GM18511 (cell line): ENCODE measurements around the gene OFD1.
A peak's percentile ranks its signal among the peaks of the same experiment; 100 is the strongest.

Source experiments
- ATAC-seq: cut with Tn5 transposase; IDR thresholded peaks from one replicate; pipeline ENCODE4 v1.9.1; 2021; ENCODE audit warnings: mild to moderate bottlenecking, moderate library complexity; ENCODE audit not compliant: unreplicated experiment

OFD1 gene, protein sequence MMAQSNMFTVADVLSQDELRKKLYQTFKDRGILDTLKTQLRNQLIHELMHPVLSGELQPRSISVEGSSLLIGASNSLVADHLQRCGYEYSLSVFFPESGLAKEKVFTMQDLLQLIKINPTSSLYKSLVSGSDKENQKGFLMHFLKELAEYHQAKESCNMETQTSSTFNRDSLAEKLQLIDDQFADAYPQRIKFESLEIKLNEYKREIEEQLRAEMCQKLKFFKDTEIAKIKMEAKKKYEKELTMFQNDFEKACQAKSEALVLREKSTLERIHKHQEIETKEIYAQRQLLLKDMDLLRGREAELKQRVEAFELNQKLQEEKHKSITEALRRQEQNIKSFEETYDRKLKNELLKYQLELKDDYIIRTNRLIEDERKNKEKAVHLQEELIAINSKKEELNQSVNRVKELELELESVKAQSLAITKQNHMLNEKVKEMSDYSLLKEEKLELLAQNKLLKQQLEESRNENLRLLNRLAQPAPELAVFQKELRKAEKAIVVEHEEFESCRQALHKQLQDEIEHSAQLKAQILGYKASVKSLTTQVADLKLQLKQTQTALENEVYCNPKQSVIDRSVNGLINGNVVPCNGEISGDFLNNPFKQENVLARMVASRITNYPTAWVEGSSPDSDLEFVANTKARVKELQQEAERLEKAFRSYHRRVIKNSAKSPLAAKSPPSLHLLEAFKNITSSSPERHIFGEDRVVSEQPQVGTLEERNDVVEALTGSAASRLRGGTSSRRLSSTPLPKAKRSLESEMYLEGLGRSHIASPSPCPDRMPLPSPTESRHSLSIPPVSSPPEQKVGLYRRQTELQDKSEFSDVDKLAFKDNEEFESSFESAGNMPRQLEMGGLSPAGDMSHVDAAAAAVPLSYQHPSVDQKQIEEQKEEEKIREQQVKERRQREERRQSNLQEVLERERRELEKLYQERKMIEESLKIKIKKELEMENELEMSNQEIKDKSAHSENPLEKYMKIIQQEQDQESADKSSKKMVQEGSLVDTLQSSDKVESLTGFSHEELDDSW

DNA sequence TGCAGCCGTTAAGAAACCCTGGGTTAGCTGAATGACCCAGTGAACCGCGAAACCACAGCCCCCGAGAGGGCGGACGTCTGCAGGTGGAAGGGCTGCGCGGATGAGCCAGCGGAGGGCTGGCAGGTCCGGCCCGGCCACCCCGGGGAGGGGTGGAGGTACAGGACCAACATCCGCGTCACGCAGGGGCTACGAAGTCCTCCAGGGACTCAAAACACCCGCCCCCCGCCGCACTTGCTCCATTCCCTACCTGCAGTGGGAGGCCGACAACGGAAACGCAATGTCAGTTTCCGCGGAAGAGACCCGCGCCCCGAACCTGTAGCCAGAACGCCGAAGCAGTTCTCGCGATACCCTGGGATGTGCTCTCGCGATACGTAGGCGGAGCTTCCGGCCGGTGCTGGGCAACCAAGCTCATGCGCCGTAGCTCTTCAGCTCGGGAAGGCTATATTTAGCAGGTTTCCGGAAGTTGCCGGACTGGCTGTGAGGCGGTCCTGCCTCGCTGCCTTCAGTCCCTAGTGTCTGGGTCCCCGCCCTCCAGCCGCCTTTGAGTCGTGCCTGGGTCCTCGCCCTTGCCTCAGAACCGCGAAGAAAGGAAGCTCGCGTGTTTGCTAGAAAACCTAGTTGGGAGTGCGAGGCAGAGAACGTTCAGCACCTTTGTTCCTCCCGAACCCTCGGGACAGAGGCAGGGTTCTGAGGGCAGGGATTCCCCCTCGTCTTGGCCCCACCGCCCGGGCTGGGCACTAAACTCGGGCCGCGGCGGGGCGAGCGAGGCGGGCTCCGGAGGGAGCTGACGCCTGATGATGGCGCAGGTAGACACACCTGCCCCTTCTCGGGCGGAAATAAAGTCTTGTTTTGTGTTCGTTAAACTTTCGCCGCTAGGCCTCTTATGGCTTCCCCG lies at the start of gene OFD1, which contains the start of gene TRAPPC2:
Gene OFD1 (plus strand): TSS at position 471 of the 895 bp plus-strand sequence. CDS start 324 bp downstream, at position 795.
Gene TRAPPC2 (minus strand): TSS at position 343 of the 895 bp plus-strand sequence. CDS start 14,657 bp downstream, outside the sequence.
- ATAC-seq, result peak; percentile 92

DNA sequence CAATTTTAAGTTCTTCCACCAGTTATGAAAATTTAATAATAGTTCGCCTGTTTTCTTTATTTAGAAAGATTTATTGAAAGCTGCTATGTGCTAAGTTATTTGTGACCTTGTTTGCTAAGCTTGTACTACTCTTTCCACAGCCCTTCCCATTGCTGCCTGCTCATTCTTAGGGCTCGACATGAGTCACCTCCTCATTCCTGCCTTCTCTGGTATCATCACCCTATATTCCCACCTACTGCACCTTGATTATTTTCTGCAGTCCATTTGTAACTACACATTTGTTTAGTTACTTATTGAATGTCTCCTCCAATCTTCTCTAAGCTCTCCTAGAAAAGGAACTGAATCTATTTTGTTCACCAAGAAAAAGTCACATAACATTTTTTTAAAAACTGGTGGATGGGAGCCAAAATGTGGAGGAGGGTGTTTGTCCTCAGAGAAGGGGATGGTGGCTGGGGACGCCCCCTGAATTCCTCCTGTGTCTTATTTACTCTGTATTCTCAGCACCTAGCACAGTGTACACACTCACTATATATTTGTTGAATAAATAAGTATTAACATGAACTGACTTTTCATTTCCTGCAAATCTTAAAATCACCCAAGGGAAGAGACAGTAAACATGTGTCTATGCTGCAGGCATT lies 49.3 kb upstream of the OFD1 start:
- no peak for ATAC-seq

DNA sequence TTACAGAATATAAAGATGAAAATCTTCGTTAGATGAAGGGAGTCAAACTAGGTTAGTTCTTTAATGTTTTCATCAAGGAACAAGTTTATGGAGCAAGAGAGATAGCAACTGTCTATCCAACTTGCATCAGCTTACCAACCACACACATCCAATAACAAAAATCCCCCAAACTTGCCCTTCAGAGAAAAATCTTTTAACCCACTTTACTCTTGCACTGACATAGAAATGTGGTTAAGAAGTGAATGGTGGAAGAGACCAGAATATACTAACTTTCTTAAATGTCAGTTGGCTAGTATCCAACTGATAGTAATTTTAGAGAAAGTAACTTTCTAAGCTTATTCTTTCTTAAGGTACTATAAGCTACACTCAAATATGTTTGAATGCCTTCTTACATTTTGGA lies 47.3 kb upstream of the OFD1 start:
- ATAC-seq, result no peak

DNA sequence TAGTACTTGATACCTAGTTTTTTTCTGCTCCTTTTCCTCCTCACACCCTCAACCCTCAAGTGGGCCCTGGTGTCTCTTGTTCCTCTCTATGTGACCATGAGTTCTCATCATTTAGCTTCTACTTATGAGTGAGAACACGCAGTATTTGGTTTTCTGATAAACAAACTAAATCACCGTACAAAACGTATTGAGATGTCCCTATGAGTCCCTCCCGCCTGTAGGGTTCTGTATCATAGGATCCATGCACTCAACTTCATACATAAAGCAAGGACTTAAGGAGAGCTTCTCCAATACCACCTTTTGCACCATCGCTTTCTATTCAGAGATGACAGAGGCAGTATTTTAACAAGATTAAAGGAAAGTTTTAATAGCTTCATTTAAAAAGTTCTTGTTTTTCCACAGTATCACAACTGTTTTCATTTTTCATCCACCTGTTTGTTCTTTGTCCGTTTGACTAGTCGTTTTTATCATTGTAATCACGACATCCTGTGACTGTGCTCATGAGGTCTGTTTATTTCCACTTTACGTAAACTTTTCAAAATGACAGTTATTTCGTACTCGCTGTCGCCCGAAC lies 46.1 kb upstream of the OFD1 start:
- ATAC-seq, result no peak

DNA sequence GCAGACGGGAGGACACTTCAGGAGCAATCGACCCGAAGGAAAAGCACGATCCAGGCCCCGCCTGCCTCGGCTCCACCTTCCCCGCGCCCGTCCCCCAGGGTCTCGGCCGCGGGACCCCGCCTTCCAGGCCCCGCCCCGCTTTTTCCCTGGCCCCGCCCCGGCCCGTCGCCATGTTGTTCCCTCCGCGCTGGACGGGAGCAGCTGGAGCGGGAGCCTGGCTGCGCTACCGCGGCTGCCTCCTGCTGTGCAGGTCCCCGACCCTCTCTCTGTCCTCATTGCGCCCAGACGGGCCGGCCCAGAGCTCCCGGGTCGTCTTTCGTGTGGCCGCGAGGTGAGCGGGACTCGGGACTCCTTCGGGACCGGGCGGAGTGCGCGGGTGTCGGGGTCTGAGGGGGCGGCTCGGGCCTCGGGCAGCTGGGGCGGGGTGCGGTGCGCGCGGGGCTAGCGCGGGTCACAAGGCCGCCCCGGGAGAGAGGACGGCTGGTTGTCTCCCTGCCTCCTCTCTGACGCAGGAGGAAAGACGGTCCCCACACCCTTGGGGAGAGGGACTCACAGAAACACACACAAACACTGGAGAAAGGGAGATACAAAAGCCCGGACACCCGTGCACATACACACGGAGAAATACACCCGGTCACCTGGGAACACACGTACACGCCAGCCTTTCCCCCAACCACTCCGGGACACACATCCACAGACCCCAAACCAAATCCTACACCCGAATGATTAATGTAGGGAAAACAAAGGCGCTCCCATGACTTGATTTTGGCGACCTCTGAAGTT lies 45.4 kb upstream of the OFD1 start, which contains the start of gene RAB9A:
Gene RAB9A (plus strand): TSS at position 171 of the 783 bp plus-strand sequence. CDS start 19,619 bp downstream, outside the sequence.
- peak; percentile 75 for ATAC-seq

DNA sequence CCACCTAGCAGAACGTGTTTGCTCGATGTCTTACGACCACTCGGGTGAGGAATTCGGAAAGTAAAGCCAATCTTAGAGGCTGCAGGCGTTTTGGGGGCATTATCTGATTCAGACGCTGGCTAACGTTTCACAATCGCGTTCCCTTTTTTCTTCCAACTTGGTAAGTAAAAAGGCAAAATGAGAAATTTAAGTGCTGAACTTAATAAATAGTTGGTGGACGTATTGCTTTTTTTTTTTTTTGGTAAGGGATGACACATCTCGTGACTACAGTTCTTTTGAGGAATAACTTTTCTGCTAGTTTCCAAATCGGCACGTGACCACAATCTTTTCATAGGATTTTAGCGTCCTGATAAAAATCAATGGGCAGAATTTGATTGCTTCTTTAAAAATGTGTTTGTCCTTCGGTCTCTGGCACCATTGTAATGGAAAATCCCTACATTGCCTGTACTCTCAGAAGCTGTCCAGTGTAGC lies 44.8 kb upstream of the OFD1 start:
- ATAC-seq, result no peak

DNA sequence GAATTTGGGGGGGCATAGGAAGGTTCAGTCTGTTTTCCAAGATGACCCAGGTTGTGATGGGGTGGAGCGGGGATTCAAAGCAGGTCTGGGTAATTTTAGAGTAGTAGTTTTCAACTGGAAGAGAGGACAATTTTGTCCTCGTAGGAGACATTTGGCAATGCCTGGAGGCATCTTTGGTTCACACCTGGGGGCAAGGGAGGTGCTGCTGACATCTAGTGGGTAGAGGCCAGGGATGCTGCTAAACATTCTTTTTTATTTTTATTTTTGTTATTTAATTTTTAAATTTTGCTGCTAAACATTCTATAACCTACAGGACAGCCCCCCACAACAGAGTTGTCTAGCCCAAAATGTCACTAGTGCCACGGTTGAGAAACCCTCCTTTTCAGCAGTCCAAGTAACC lies 43.7 kb upstream of the OFD1 start:
- no peak for ATAC-seq

DNA sequence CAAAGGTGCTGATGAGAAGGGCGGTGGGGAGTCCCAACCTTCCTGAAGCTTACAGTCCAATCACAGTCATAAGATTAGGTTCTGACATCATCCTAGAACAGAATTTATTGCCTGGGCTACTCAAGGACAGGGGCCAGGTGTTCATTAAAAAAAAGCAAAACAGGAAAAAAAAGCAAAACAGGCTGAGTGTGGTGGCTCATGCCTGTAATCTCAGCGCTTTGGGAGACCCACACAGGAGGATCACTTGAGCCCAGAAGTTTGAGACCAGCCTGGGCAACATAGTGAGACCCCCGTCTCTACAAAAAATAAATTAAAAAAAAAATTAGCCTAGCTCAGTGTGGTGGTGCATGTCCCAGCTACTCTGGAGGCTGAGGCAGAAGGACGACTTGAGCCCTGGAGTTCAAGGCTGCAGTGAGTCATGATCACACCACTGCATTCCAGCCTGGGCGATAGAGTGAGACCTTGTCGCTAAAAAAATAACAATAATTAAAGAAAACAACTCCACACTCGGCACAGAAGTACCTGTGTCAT lies 42.6 kb upstream of the OFD1 start:
- no peak for ATAC-seq

DNA sequence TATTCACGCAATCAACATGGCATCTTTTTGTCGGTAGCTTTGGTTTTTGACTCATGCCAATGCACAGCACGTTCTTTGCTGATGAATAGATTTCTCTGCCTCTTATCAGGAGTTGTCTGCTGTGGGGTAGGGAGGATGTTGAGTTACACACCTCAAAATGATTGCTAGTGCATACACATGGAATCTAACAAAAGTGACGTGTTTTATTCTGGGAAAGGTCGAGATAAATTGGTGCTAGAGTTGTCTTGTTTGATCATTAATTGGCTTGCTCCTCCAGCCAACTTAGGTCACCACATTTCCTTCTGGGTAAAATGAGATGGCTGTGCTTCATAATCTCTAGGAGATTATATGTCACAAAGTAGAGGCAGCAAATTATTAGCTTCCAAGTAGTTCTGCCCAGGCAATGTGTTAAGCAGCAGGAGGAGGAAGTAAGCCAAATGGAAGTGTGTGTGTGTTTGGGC lies 41.7 kb upstream of the OFD1 start:
- no peak for ATAC-seq

DNA sequence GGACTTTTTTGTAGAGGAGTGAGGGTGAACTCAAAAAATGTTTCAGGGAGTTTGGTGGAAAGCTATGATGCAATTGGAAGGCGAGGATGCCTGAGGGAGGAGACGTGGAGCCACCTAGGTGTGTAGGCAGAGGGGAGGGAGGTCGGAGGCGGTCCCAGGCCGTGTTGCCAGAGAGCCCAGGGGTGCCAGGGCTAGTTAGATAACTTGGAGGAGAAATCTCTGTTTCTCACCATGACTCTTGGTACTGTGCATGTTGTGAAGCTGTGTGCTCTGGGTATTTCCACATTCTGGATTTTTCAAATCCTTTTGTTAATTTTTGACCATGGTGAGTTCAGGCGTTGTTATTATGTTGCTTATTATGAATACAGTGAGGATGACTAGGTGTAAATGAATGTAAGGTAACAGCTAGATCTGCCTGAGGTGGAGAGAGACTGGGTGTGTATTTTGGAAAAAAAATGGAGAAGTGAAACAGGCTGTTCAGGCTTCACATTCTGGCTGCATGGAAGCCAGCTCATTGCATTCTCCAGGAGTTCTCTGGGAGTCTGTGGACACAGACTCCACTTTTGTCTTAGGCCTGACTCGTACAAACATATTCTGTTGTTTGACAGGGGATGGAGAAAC lies 41.1 kb upstream of the OFD1 start:
- ATAC-seq, result no peak

DNA sequence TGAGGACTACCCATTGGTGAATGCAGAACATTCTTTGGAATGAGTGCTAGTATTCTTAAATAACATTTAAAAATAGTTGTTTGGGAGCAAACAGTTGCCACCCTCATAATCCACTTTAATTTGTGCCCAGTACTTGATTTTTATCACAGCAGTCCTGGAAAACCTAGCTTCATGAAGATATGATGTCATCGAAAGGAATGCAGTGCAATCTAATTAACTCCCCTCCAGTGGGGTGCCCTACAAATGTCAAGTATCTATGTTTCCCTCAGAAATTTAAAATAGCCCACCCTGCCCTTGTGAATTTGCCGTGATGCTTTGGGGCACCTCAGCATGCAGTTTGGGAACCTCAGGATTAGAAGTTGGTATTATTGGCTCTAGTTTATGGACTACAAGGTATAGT lies 40.2 kb upstream of the OFD1 start:
- no peak for ATAC-seq

DNA sequence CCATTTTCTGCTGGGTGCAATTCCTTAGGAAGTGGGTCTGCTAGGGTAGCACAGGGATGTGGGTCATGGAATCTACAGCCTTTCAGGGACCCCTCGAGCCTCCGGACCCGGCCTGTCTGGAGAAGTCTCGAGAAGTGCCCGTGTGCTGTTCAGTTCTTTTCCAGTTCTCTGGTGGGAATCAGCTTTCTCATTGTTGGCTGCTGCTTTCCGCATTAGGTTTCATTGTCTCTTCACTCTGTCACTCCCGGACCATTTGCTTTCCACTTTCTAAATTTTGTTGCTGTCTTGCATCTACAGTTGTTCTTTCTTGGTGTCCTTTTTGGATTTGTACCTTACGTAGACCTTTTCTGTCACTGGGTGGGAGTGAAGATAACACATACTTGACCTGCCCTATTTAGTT lies 39.6 kb upstream of the OFD1 start:
- ATAC-seq, result no peak

DNA sequence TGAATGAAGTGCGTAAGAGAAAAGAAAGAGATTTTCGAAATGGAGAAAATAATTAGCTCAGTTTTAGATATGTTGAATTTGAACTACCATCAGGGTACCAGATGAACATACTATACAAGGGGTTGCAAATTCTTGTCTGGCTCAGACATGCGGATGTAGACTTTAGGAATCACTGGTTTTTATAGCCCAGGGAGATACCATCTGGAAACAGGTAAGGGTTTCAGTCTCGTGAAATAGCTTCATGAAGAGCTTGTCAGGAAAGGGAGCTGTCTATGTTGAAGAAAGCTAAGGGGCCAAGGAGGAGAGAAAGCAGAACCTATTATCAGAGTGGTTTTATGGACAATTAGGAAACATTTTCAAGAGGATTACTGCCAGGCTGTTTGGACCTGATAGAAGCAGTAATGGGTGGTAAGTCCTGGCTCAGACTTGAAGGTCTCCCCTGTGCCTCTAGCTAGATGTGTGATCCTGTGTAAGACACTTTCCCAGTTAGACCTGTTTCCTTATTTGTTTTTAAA lies 38.9 kb upstream of the OFD1 start:
- ATAC-seq, result no peak

DNA sequence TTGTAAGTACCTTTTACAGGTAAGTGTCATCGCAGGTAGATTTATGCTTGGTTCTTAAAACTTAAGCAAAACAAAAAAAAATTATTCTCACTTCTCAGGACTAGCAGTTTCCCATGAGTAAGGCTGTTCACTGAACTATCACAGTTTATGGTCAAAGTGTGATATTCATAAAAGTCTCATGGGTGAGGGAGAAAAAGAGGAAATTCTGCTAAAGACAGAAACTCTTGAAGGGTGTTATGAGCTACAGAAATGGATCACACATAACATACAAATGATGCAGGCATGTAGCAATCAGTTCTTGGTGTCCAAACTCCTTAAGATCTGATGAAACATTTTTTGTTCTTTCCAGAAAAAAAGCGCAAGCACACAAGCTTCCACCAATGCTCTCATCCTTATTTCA lies 37.1 kb upstream of the OFD1 start:
- ATAC-seq, result peak; percentile 68

DNA sequence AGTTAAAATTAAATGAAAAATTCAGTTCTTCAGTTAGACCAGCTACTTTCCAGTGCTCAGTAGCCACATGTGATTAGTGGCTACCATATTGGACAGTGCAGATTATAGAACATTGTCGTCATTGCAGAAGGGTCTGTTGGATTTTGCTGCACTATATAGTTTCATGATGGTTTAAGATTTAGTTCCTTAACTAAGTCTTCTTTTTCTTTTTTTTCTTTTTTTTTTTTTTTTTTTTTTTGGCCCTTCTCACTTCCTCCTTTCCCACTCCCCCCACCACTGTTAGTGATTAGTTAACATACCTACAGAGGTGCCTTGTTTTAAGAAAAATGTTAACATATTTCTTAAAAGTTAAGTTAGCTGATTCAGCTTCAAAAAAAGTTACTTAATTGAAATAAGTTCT lies 36.6 kb upstream of the OFD1 start:
- no peak for ATAC-seq

DNA sequence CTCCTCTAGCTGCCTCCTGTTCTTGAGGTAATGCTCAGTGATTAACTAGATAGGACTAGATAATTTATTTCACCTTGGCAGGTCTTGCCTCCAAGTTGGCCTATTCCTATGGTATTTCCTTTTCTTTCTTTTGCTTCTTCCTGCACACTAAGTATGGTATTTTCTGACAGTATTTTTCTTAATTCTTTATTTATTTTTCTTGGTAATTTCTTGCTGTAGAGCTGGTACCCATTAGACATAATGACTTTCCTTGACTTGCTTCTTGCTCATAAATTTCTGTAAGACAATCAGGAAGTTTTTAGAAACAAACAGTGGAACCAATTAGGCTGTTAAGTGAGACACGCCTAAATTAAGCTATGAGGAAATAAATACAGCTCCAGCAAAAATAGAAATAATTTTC lies 36.1 kb upstream of the OFD1 start:
- ATAC-seq, result no peak

DNA sequence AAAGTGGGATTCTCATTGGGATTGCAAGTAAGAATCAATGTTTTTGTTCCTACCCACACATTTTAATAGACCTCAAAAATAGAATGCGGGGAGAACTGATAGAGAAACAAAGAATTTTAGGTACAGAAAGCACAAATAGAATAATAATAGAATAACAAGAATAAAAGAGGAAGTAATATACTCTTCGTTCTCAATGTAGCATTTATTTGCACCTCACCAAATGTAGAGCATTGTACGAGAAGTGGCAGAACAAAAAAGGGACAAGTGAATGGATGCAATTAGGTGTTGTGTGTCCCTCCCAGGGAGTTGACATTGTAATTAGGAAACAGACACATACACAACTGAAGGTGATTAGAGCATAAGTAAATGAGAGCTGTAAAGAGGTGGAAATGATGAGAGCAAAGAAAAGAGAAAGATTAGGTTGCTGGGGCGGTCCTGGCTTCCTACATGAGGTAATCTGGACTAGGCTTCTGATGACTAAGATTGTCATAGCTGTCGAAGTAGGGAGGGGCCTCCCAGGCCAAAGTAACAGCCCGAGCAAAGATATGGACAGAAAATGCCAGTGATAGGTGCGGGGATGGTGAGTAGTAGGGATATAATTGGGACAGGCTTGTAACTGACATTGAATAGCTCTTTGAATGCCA lies 35.2 kb upstream of the OFD1 start:
- peak; percentile 57 for ATAC-seq
